Suprapubic skin (tissue), 4 donors: ENCODE results near the gene FTSJ1.

ENCODE experiments used
- CTCF ChIP-seq, 2 donors: fragments of 200-600 bp in 1 of 2; fragments of 450-650 bp in 1 of 2; sonication (generic) in 1 of 2; IDR thresholded peaks; one replicate each; pipeline ENCODE4 v1.5.1; 2016 to 2019; ENCODE audit warnings: antibody characterized with exemption in 2 of 2, mild to moderate bottlenecking in 1 of 2, moderate library complexity in 1 of 2
- EP300 ChIP-seq: sonication (generic); formaldehyde crosslinking; IDR thresholded peaks from one replicate; pipeline ENCODE4 v1.6.1; 2017; ENCODE audit warnings: antibody characterized with exemption
- POLR2A ChIP-seq, 2 donors: fragments of 450-650 bp; IDR thresholded peaks; one replicate each; pipeline ENCODE4 v1.6.1; 2017; ENCODE audit warnings: antibody characterized with exemption in 2 of 2, mild to moderate bottlenecking in 2 of 2, moderate library complexity in 2 of 2
- POLR2AphosphoS5 ChIP-seq, 3 donors: sonication (generic); formaldehyde crosslinking; IDR thresholded peaks; one replicate each; pipeline ENCODE4 v1.6.1; 2017; ENCODE audit warnings: antibody characterized with exemption in 3 of 3

DNA sequence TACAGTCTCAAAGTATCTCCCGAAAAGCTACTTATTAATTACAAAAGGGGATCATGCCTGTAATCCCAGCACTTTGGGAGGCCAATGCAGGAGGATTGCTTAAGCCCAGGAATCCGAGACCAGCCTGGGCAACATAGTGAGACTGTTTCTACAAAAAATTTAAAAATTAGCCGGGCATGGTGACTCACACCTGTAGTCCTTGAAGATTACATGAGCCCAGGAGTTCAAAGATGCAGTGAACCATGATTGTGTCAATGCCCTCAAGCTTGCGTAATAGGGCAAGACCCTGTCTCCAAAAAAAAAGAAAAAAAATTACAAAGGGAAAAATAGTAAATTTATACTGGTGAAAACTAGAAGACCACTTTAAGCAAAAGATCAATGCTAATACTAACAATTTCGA lies 29.5 kb downstream of the FTSJ1 start:
- TF ChIP-seq CTCF (IDR thresholded peaks at IDR 0.05) = no peak
- no peak for TF ChIP-seq EP300
- no peak for TF ChIP-seq POLR2A (IDR thresholded peaks at IDR 0.05)
- TF ChIP-seq POLR2AphosphoS5 (IDR thresholded peaks at IDR 0.05) = no peak
